ENCODE data around the gene MTX1. TPM values are rescaled to one million over a fixed set of nuclear protein-coding genes. Genes with fewer than 3 reads are reported as not detected.

Gene MTX1
- total and polyA plus RNA-seq, 2 of the 4 experiments (the other 2 are of a cell fraction), result 67.2 to 73.7 TPM

GRCh38 chr1:155202731-155203515 is 5.6 kb upstream of the MTX1 start:
- H4K5ac ChIP-seq (ENCODE audit: low read depth, low read length), result no peak overlapping the region
- no peak overlapping the region for H3K23ac ChIP-seq (ENCODE audit: low read depth, low read length)
- peak overlapping the region; percentile 18 for H2AK9ac ChIP-seq (replicated peaks; ENCODE audit: low read depth, low read length, poor library complexity)
- ATAC-seq (ENCODE audit: low read depth) (no peak), DNase-seq (no peak)
- no peak overlapping the region for H3K56ac ChIP-seq (ENCODE audit: extremely low read depth, insufficient read depth, low read length)
- H2BK20ac ChIP-seq (ENCODE audit: low read depth, low read length), result no peak overlapping the region
- H3K14ac ChIP-seq (replicated peaks; ENCODE audit: low read depth, low read length), result no peak overlapping the region
- in situ Hi-C loops (cut with MboI; ENCODE audit: low sequenced_read_pairs), result no loop called here
- H3K27ac ChIP-seq (ENCODE audit: insufficient read depth, low read length), result no peak overlapping the region
- no TSS peak for BruUV-seq (replicated peaks)
- H3K4me1 ChIP-seq (ENCODE audit: control insufficient read depth, insufficient read depth, low read length), result peaks cover 9% of the 10 kb centered on the region
- H2AFZ ChIP-seq (replicated peaks; ENCODE audit: low read length, poor library complexity), result no peak overlapping the region
- H2BK5ac ChIP-seq (ENCODE audit: low read depth, low read length, poor library complexity, severe bottlenecking), result no peak overlapping the region
- CTCF ChIA-PET, result interaction anchor here (1.3 kb wide), 1 partner anchor 9 kb away, joined by 4 read pairs; no protein-coding TSS in a partner anchor
- no peak overlapping the region for H3K18ac ChIP-seq (ENCODE audit: low read depth, low read length)
- H3K9me3 ChIP-seq (ENCODE audit: control insufficient read depth, insufficient read depth, low read length), result no peaks in the 10 kb centered on the region
- no peak overlapping the region for H4K91ac ChIP-seq (ENCODE audit: insufficient read depth, low read depth, low read length)
- no peak overlapping the region for H2BK120ac ChIP-seq (ENCODE audit: low read depth, low read length)
- H3K9me1 ChIP-seq (ENCODE audit: insufficient read depth, low read length), result peaks cover 5% of the 10 kb centered on the region; the same call in 1 of the 2 replicates
- no peaks in the 10 kb centered on the region for H4K20me1 ChIP-seq (ENCODE audit: insufficient read depth, low read length)
- H3K9ac ChIP-seq (ENCODE audit: low read depth, low read length), result no peak overlapping the region
- no peak overlapping the region for H3K4ac ChIP-seq (ENCODE audit: low read depth, low read length)
- peaks cover 18% of the 10 kb centered on the region for H3K36me3 ChIP-seq (ENCODE audit: control insufficient read depth, insufficient read depth, low read length)
- no peak overlapping the region for H2AK5ac ChIP-seq (ENCODE audit: low read depth, low read length)
- H3K79me1 ChIP-seq (ENCODE audit: low read depth in 1 of 2, low read length in 2 of 2), result peaks cover 0 to 6% of the 10 kb centered on the region in 2 experiments; a peak in 2 of 4 replicates
- H4K8ac ChIP-seq (ENCODE audit: low read depth in 2 of 2, low read length in 2 of 2), result no peak overlapping the region
- H3K4me3 ChIP-seq (ENCODE audit: insufficient read depth, low read depth, low read length), result no peak overlapping the region
- intact Hi-C loops (cut with micrococcal nuclease), result loop anchor here (10.0 kb wide), 2 partner anchors 122 to 392 kb away; partner anchors contain the start of gene RUSC1
- no peak overlapping the region for H2BK15ac ChIP-seq (ENCODE audit: low read depth, low read length)
- 92% methylated on average over 7 of the region's 19 CpGs; no CpG with 5 or more reads in 1 of the 2 experiments for WGBS, 2 experiments (ENCODE audit: extremely low coverage in 2 of 2, insufficient read length in 1 of 2)
- dilution Hi-C loops (cut with HindIII; ENCODE audit: low sequenced_read_pairs, unreplicated experiment), result no loop called here
- no peak overlapping the region for H3K4me2 ChIP-seq (ENCODE audit: low read depth, low read length)
- no peaks in the 10 kb centered on the region for H3K27me3 ChIP-seq (ENCODE audit: control insufficient read depth, insufficient read depth, low read length)
- POLR2A ChIA-PET (ENCODE audit: unreplicated experiment), result no interaction called here
- TF ChIP-seq MAZ (IDR thresholded peaks at IDR 0.05; ENCODE audit: borderline replicate concordance, low read depth, low read length) (no peak), RCOR1 (IDR thresholded peaks at IDR 0.05; ENCODE audit: insufficient replicate concordance, low read length) (no peak), ELK1 (IDR thresholded peaks at IDR 0.05; ENCODE audit: borderline replicate concordance, low read depth, low read length) (no peak), RAD21 (IDR thresholded peaks at IDR 0.05; ENCODE audit: low read length) (no peak), BHLHE40 (IDR thresholded peaks at IDR 0.05; ENCODE audit: low read depth, low read length) (no peak), RFX5 (IDR thresholded peaks at IDR 0.05; ENCODE audit: low read depth, low read length) (no peak), SMC3 (IDR thresholded peaks at IDR 0.05; ENCODE audit: low read depth, low read length) (no peak), NFE2L2 (IDR thresholded peaks at IDR 0.05; ENCODE audit: low read depth, low read length) (no peak), CTCF (conservative IDR thresholded peaks at IDR 0.05; ENCODE audit: low read depth, low read length) (no peak), USF2 (IDR thresholded peaks at IDR 0.05; ENCODE audit: low read depth, low read length) (no peak), FOS (IDR thresholded peaks at IDR 0.05; ENCODE audit: low read depth, low read length) (no peak), CEBPB (IDR thresholded peaks at IDR 0.05; ENCODE audit: low read depth, low read length) (no peak), MAFK (IDR thresholded peaks at IDR 0.05; ENCODE audit: low read depth, low read length) (no peak), POLR2A (IDR thresholded peaks at IDR 0.05; ENCODE audit: low read depth, low read length) (no peak), MXI1 (IDR thresholded peaks at IDR 0.05; ENCODE audit: borderline replicate concordance, low read depth, low read length) (no peak)
